Stimulated activated naive CD4-positive, alpha-beta T cell treated with Interleukin-2 at 50 U/mL for 16 hours (primary cell): ENCODE data around the gene JAM3.
"Not testable (repeated sequence)": the region's sequence is repeated elsewhere in the genome, so short reads cannot be mapped to it uniquely, and the experiment has no call there.

Source experiments
- DNase-seq: peaks from one replicate; lab custom pipeline; 2025; lab: John Stamatoyannopoulos, UW

JAM3 gene

GRCh38 chr11:134181707-134182106 lies 112.8 kb downstream of the JAM3 start:
- no peak for DNase-seq

GRCh38 chr11:134188092-134188491 lies 119.2 kb downstream of the JAM3 start:
- DNase-seq: not testable (repeated sequence)

DNA sequence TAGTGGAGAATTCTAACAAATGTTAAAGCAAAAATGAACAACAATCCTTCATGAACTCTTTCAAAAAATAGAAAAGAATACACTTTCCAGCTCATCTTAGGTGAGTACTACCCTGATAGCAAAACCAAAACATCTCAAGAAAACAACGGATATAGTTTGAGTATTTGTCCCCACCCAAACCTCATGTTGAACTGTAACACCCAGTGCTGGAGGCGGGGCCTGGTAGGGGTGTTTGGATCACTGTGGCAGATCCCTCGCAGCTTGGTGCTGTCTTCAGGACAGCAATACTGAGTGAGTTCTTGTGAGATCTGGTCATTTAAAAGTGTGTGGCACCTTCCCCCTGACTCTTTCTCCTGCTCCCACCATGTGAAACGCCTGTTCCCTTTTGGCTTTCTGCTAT lies 127.9 kb downstream of the JAM3 start:
- no peak for DNase-seq

GRCh38 chr11:134199531-134199930 lies 130.7 kb downstream of the JAM3 start:
- DNase-seq: no peak

- DNase-seq: no peak
Observed at GRCh38 chr11:134200688-134201087, 131.8 kb downstream of the JAM3 start.
